H1 (cell line): ENCODE results near the gene OTUD1.

Source experiments
- SIN3A ChIP-seq, 2 experiments: IDR thresholded peaks in 1 of 2; conservative IDR thresholded peaks in 1 of 2; 2 replicates each; pipeline ENCODE4 v1.6.1; 2011 to 2012; ENCODE audit warnings: low read length in 2 of 2, improper control_type of control experiment in 1 of 2, low read depth in 1 of 2, mild to moderate bottlenecking in 1 of 2
- TEAD4 ChIP-seq: IDR thresholded peaks from 2 replicates; pipeline ENCODE4 v1.6.1; 2012; ENCODE audit warnings: low read depth, low read length, inconsistent platforms, mixed read lengths

DNA sequence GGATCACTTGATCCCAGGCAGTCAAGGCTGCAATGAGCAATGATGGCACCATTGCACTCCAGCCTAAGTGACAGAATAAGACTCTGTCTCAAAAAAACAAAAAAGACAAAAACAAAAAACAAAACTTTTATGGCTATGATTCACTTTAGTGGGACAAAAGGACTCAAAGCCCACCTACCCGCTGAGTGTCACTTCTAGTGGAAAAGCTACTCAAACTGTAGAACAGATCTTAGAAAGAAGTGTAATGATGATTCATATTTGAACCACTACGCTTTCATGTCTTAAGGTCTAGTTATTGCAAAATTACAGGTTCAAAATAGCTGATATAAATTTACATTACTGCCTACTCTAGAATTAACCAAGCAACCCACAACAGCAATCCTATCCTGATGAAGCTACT lies 47.1 kb upstream of the OTUD1 start:
- TF ChIP-seq TEAD4 = no peak
- TF ChIP-seq SIN3A (conservative IDR thresholded peaks at IDR 0.05 in 1 of 2, IDR thresholded peaks at IDR 0.05 in 1 of 2; ENCODE audit: low read depth in 1 of 2, low read length in 2 of 2) = no peak
